ENCODE data around the gene FLVCR2. TPM values are rescaled to one million over a fixed set of nuclear protein-coding genes. Genes with fewer than 3 reads are reported as not detected.

Gene FLVCR2
- polyA plus RNA-seq, 1 experiment: 3.4 TPM

DNA sequence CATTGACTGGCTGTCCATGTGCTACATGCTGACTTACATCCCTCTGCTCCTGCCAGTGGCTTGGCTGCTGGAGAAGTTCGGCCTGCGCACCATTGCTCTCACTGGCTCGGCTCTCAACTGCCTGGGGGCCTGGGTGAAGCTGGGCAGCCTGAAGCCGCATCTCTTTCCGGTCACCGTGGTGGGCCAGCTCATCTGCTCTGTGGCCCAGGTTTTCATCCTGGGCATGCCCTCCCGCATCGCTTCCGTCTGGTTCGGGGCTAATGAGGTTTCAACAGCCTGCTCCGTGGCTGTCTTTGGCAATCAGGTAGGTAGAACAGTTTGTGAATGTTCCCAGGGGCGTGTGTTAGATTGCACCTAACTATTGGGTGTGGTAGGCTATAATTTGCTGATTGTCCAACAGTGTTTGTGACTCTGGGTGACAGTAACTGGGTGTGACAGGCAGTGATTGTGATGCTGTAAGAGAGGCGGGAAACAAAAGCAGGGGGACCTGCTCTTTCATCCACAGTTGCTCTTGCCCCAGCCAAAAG lies 981 bp downstream of the FLVCR2 start:
- H3K27me3 ChIP-seq (ENCODE audit: control insufficient read depth, insufficient read depth, low read length): peaks cover 7% of the 10 kb centered on the region
- peak overlapping the region; percentile 66 for H3K4me3 ChIP-seq (ENCODE audit: low read depth, low read length)
- ChIA-PET CTCF (interaction anchor here (9.5 kb wide), 1 partner anchor 74 kb away, joined by 411 read pairs; no protein-coding TSS in a partner anchor), POLR2A (no interaction called here)
- DNase-seq (ENCODE audit: low read depth, low spot score): no peak
- TF ChIP-seq, protein P1, sequence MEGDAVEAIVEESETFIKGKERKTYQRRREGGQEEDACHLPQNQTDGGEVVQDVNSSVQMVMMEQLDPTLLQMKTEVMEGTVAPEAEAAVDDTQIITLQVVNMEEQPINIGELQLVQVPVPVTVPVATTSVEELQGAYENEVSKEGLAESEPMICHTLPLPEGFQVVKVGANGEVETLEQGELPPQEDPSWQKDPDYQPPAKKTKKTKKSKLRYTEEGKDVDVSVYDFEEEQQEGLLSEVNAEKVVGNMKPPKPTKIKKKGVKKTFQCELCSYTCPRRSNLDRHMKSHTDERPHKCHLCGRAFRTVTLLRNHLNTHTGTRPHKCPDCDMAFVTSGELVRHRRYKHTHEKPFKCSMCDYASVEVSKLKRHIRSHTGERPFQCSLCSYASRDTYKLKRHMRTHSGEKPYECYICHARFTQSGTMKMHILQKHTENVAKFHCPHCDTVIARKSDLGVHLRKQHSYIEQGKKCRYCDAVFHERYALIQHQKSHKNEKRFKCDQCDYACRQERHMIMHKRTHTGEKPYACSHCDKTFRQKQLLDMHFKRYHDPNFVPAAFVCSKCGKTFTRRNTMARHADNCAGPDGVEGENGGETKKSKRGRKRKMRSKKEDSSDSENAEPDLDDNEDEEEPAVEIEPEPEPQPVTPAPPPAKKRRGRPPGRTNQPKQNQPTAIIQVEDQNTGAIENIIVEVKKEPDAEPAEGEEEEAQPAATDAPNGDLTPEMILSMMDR (IDR thresholded peaks at IDR 0.05; ENCODE audit: low read depth, low read length): no peak
- H3K9me3 ChIP-seq (ENCODE audit: control insufficient read depth, insufficient read depth, low read length): no peaks in the 10 kb centered on the region; the same call in 1 of the 2 replicates
- no peak overlapping the region for H3K27ac ChIP-seq (ENCODE audit: low read depth, low read length)

DNA sequence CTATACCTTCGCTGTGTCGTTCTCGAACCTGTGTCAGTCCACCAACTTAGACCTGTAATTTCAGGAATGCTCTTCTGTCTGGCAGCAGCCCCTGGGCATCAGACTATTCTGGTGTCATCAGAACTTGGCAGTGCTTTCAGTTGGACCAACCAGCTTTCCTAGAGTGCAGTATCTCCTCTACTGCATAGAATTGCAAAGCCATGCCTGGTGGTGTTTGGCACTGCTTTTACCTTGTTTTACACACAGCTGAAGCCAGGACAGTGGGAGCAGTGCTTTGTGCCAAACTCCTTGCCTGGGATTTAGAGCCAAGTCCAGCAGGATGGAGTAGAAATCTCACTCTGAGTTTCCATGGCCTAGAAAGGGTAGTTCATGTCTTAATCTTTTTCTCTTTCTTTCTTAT lies 1.5 kb downstream of the FLVCR2 start:
- DNase-seq (ENCODE audit: low read depth, low spot score): no peak
- H3K27ac ChIP-seq (ENCODE audit: low read depth, low read length): no peak overlapping the region

DNA sequence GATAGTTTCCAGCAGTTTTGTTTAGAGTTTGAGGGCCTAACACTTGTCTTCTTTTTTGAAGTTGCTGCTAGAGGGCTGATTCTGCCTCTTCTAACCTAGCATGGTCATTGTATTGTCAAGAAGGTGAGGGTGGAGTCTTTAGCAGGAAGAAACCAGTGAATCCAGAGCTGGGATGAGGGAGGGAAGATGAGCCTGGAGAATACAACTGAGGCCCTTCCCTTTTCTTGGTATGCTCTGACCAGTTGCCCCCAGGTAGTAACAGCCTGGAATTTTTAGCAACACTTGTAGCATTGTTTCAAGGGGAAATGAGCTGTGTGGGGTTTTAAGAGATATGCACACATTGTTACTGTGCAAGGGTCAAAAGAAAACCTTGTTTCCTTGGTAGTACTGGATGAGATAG lies 9.0 kb downstream of the FLVCR2 start:
- no peak overlapping the region for H3K4me3 ChIP-seq (ENCODE audit: low read depth, low read length)
- CTCF ChIA-PET: interaction anchor here (1.0 to 1.1 kb wide), 2 partner anchors 11 to 27 kb away, joined by 3 to 4 read pairs; no protein-coding TSS in a partner anchor
- no peak overlapping the region for H3K27ac ChIP-seq (ENCODE audit: low read depth, low read length)
- POLR2A ChIA-PET: no interaction called here
- peaks cover 8% of the 10 kb centered on the region for H3K27me3 ChIP-seq (ENCODE audit: control insufficient read depth, insufficient read depth, low read length)
- H3K9me3 ChIP-seq (ENCODE audit: control insufficient read depth, insufficient read depth, low read length): peaks cover 4% of the 10 kb centered on the region
- TF ChIP-seq, protein P1 (IDR thresholded peaks at IDR 0.05; ENCODE audit: low read depth, low read length): no peak
- DNase-seq (ENCODE audit: low read depth, low spot score): no peak

More for the DNA sequence above, 1.5 kb downstream of the FLVCR2 start:
- POLR2A ChIA-PET: no interaction called here
- CTCF ChIA-PET: interaction anchor here (9.5 kb wide), 1 partner anchor 74 kb away, joined by 411 read pairs; no protein-coding TSS in a partner anchor
- Histone ChIP-seq H3K9me3 (ENCODE audit: control insufficient read depth, insufficient read depth, low read length) (no peaks in the 10 kb centered on the region; the same call in 1 of the 2 replicates), H3K27me3 (ENCODE audit: control insufficient read depth, insufficient read depth, low read length) (peaks cover 4% of the 10 kb centered on the region), H3K4me3 (ENCODE audit: low read depth, low read length) (no peak overlapping the region)
- TF ChIP-seq, protein P1 (IDR thresholded peaks at IDR 0.05; ENCODE audit: low read depth, low read length): no peak

GRCh38 chr14:75589931-75590330 lies 11.5 kb downstream of the FLVCR2 start:
- TF ChIP-seq, protein P1 (IDR thresholded peaks at IDR 0.05; ENCODE audit: low read depth, low read length): no peak
- ChIA-PET POLR2A (no interaction called here), CTCF (interaction anchor here (1.1 kb wide), 1 partner anchor 13 kb away, joined by 3 read pairs; no protein-coding TSS in a partner anchor)

DNA sequence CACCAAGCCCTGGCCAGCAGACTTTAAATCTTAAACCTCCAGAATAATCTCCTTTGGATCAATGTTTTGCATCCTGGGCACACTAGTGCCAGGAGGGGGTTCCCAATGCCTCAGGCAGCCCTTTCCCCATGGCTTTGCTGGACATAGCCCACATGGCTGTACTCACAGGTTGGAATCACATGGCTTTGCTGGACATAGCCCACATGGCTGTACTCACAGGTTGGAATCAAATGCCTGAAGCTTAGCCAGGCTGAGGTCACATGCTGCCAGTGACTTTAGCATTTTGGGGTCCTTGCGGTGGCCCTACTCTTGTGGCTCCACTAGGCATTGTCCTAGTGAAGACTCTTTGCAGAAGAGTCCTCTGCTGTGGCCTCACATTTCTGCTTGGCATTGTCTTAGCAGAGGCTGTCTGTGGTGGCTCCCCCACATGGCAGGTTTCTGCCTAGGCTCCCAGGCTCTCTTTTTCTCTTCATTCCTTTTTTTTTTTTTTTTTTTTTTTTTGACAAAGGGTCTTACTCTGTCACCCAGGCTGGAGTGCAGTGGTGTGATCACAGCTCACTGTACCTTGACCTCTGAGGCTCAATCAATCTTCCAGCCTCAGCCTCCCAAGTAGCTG lies 13.0 kb downstream of the FLVCR2 start:
- Histone ChIP-seq H3K4me3 (ENCODE audit: low read depth, low read length) (no peak overlapping the region), H3K27me3 (ENCODE audit: control insufficient read depth, insufficient read depth, low read length) (peaks cover 18% of the 10 kb centered on the region), H3K9me3 (ENCODE audit: control insufficient read depth, insufficient read depth, low read length) (peaks cover 4% of the 10 kb centered on the region), H3K27ac (ENCODE audit: low read depth, low read length) (no peak overlapping the region)
- DNase-seq (ENCODE audit: low read depth, low spot score): no peak
- ChIA-PET CTCF (no interaction called here), POLR2A (no interaction called here)
- TF ChIP-seq, protein P1 (IDR thresholded peaks at IDR 0.05; ENCODE audit: low read depth, low read length): no peak

More at GRCh38 chr14:75589931-75590330, 11.5 kb downstream of the FLVCR2 start:
- H3K4me3 ChIP-seq (ENCODE audit: low read depth, low read length): no peak overlapping the region
- no peak for DNase-seq (ENCODE audit: low read depth, low spot score)
- H3K27ac ChIP-seq (ENCODE audit: low read depth, low read length): no peak overlapping the region
- peaks cover 12% of the 10 kb centered on the region for H3K27me3 ChIP-seq (ENCODE audit: control insufficient read depth, insufficient read depth, low read length)
- H3K9me3 ChIP-seq (ENCODE audit: control insufficient read depth, insufficient read depth, low read length): peaks cover 4% of the 10 kb centered on the region
